GM12873 (cell line): ENCODE results near the gene PLAGL2.

Source experiments
- CTCF ChIP-seq: IDR thresholded peaks from 2 replicates; pipeline ENCODE4 v1.5.1; 2012; ENCODE audit warnings: low read depth, mild to moderate bottlenecking, moderate library complexity, low read length, control low read depth; ENCODE audit not compliant: insufficient read depth; ENCODE audit errors: missing control alignments

Gene PLAGL2

GRCh38 chr20:32199006-32199405 lies 8.5 kb downstream of the PLAGL2 start:
- no peak for TF ChIP-seq CTCF

GRCh38 chr20:32195581-32195980 lies 12.0 kb downstream of the PLAGL2 start:
- TF ChIP-seq CTCF = no peak

- no peak for TF ChIP-seq CTCF
Observed at GRCh38 chr20:32193996-32194395, 13.5 kb downstream of the PLAGL2 start.

DNA sequence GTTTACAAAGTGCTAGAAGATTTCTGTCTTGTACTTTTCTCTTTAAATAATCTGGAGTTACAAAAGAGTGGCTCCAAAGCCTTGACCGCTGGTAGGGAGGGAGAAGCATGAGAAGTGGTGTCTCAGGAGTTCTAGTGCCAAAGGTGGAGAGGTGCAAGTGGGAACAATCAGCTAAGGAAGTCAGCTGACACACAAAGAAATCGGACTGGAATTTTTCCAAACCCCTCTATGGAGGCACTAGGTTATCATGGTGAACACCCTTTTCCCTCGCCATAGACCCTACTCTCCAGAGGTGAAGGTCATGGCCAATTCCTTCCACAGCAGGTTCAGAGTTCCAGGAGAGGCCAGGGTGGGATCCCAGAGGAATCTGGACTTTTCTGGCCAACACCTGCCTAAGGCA lies 14.8 kb downstream of the PLAGL2 start:
- no peak for TF ChIP-seq CTCF

DNA sequence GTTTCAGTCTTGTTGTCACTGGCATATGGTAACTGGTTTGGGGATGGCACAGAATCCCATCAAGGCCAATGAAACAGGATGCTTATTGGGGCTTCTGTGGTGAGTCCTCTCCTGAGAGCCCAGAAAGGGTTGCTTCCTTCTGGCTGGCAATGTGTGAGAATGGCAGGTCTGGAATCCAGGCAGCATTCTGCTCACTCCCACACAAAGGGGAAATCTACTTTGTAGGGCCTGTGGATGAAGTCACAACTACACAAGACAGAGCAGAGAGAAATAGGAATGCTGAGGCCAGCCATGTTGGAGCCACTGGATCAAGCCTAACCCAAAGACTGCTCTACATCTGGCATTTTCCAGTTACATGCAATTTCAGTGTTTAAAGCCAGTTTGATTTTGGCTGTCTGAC lies 15.7 kb downstream of the PLAGL2 start:
- no peak for TF ChIP-seq CTCF

DNA sequence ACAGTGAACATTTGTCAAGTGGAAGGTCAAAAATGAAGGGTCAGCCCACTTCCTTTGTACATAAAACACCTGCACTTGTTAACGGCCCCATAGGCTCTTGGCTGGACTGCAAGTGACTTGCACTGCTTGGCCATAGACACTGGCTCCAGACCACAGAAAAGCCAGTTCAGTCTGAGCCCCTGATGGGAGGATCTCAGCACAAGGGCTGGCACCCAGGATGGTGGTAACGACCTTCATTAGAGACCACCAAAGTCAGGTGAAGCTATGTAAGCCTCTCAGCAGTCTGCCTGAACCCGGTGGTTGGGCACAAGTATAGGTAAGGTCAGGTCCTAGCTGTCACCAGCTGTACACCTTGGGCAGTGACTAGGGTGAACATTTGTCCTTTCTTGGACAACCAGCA lies 16.1 kb downstream of the PLAGL2 start:
- TF ChIP-seq CTCF = no peak

GRCh38 chr20:32190616-32191415 lies 16.7 kb downstream of the PLAGL2 start:
- TF ChIP-seq CTCF = no peak
